ENCODE data around the gene SLC25A2. TPM values are rescaled to one million over a fixed set of nuclear protein-coding genes. Genes with fewer than 3 reads are reported as not detected.
"Not testable (repeated sequence)": the region's sequence is repeated elsewhere in the genome, so short reads cannot be mapped to it uniquely, and the experiment has no call there.

The SLC25A2 gene
- total and polyA plus RNA-seq, 2 experiments from 2014 or later = not detected

- Histone ChIP-seq H3K27ac (ENCODE audit: low read depth) (no peak overlapping the region), H2AFZ (no peak overlapping the region), H3K4me1 (ENCODE audit: insufficient read depth) (no peaks in the 10 kb centered on the region), H3K4me2 (no peak overlapping the region), H4K20me1 (replicated peaks; ENCODE audit: insufficient read depth) (no peaks in the 10 kb centered on the region), H3K27me3 (ENCODE audit: insufficient read depth) (no peaks in the 10 kb centered on the region), H3K79me2 (replicated peaks; ENCODE audit: insufficient read depth) (no peaks in the 10 kb centered on the region), H3K9me2 (ENCODE audit: insufficient read depth) (no peaks in the 10 kb centered on the region), H3K36me3 (ENCODE audit: insufficient read depth) (no peaks in the 10 kb centered on the region), H3F3A (replicated peaks; ENCODE audit: low read depth) (no peaks in the 10 kb centered on the region), H3K4me3 (no peak overlapping the region)
- H3K27me3 Mint-ChIP-seq (ENCODE audit: insufficient read depth, low read depth, poor library complexity) = peaks cover 2% of the 10 kb centered on the region
- TF ChIP-seq JUNB (IDR thresholded peaks at IDR 0.05; ENCODE audit: unreplicated experiment) (no peak), CTCF (conservative IDR thresholded peaks at IDR 0.05; ENCODE audit: low read depth in 2 of 2) (no peak), ZNF331 (CRISPR knock-in tag; IDR thresholded peaks at IDR 0.05; ENCODE audit: low read depth) (no peak)
- peaks cover 42% of the 10 kb centered on the region for H3K36me3 Mint-ChIP-seq (ENCODE audit: low read depth)
- no peak overlapping the region for H3K4me3 Mint-ChIP-seq
- no peaks in the 10 kb centered on the region; the same call in 2 of the 3 replicates for H3K4me1 Mint-ChIP-seq
- ATAC-seq = no peak
- peaks cover 80% of the 10 kb centered on the region for H3K9me3 Mint-ChIP-seq
- no peak overlapping the region for H3K27ac Mint-ChIP-seq
- DNase-seq (ENCODE audit: low spot score) = no peak
These were observed 38.9 kb upstream of the SLC25A2 start for GRCh38 chr5:141342773-141343172.

- not testable (repeated sequence) for H3K4me1 Mint-ChIP-seq; H3K27me3 Mint-ChIP-seq (ENCODE audit: insufficient read depth, low read depth, poor library complexity); H3K4me1 ChIP-seq (ENCODE audit: insufficient read depth); H3K4me2 ChIP-seq; H3K27ac ChIP-seq (ENCODE audit: low read depth); ATAC-seq; H3K27me3 ChIP-seq (ENCODE audit: insufficient read depth); H3K79me2 ChIP-seq (replicated peaks; ENCODE audit: insufficient read depth); H4K20me1 ChIP-seq (replicated peaks; ENCODE audit: insufficient read depth); H3F3A ChIP-seq (replicated peaks; ENCODE audit: low read depth); H3K9me2 ChIP-seq (ENCODE audit: insufficient read depth); H3K4me3 Mint-ChIP-seq; H3K36me3 ChIP-seq (ENCODE audit: insufficient read depth); H3K27ac Mint-ChIP-seq; DNase-seq (ENCODE audit: low spot score); H2AFZ ChIP-seq; H3K4me3 ChIP-seq
- Mint-ChIP-seq H3K36me3 (ENCODE audit: low read depth) (peaks cover 33% of the 10 kb centered on the region), H3K9me3 (peaks cover 72% of the 10 kb centered on the region)
These were observed 37.0 kb upstream of the SLC25A2 start for GRCh38 chr5:141340781-141341354.

- H3K27ac ChIP-seq (ENCODE audit: low read depth) = no peak within 1 kb of the TSS
- ATAC-seq (peak; percentile 40; the same call in 2 of the 3 replicates), DNase-seq (ENCODE audit: low spot score) (peak; percentile 81)
- H3K4me1 ChIP-seq (ENCODE audit: insufficient read depth) = no peaks in the 10 kb centered on the region
- 0 out of 2 replicates have a peak within 1 kb of the TSS, but pooled peaks have one; percentile 81 for H2AFZ ChIP-seq
- no peak within 1 kb of the TSS for H3K4me3 Mint-ChIP-seq
- no peaks in the 10 kb centered on the region; the same call in 2 of the 3 replicates for H3K4me1 Mint-ChIP-seq
- H4K20me1 ChIP-seq (replicated peaks; ENCODE audit: insufficient read depth) = no peaks in the 10 kb centered on the region
- H3K9me2 ChIP-seq (ENCODE audit: insufficient read depth) = no peaks in the 10 kb centered on the region
- H3K4me2 ChIP-seq = no peak within 1 kb of the TSS
- peaks cover 19% of the 10 kb centered on the region for H3K36me3 Mint-ChIP-seq (ENCODE audit: low read depth)
- no peaks in the 10 kb centered on the region for H3K79me2 ChIP-seq (replicated peaks; ENCODE audit: insufficient read depth)
- H3K4me3 ChIP-seq = no peak within 1 kb of the TSS
- H3F3A ChIP-seq (replicated peaks; ENCODE audit: low read depth) = no peaks in the 10 kb centered on the region
- TF ChIP-seq CTCF (conservative IDR thresholded peaks at IDR 0.05; ENCODE audit: low read depth in 2 of 2) (peak; percentile 63 to 70), ZNF331 (CRISPR knock-in tag; IDR thresholded peaks at IDR 0.05; ENCODE audit: low read depth) (no peak), ETS1 (IDR thresholded peaks at IDR 0.05) (no peak), NANOG (IDR thresholded peaks at IDR 0.05; ENCODE audit: borderline replicate concordance) (no peak), JUNB (IDR thresholded peaks at IDR 0.05; ENCODE audit: unreplicated experiment) (no peak)
- H3K27me3 ChIP-seq (ENCODE audit: insufficient read depth) = no peaks in the 10 kb centered on the region
- peaks cover 68% of the 10 kb centered on the region for H3K9me3 Mint-ChIP-seq
- no peaks in the 10 kb centered on the region for H3K36me3 ChIP-seq (ENCODE audit: insufficient read depth)
- no peaks in the 10 kb centered on the region for H3K27me3 Mint-ChIP-seq (ENCODE audit: insufficient read depth, low read depth, poor library complexity)
- H3K27ac Mint-ChIP-seq = no peak within 1 kb of the TSS
These were observed 34.9 kb upstream of the SLC25A2 start, which contains the start of gene PCDHGA2 for GRCh38 chr5:141338538-141339306. Gene PCDHGA2 (plus strand): TSS chr5:141338760.

GRCh38 chr5:141332571-141332970, 28.7 kb upstream of the SLC25A2 start:
- H2AFZ ChIP-seq; H3K4me3 Mint-ChIP-seq; H3K36me3 ChIP-seq (ENCODE audit: insufficient read depth); H3K9me2 ChIP-seq (ENCODE audit: insufficient read depth); H3K27me3 ChIP-seq (ENCODE audit: insufficient read depth); H3K27me3 Mint-ChIP-seq (ENCODE audit: insufficient read depth, low read depth, poor library complexity); H3K79me2 ChIP-seq (replicated peaks; ENCODE audit: insufficient read depth); H3F3A ChIP-seq (replicated peaks; ENCODE audit: low read depth); DNase-seq (ENCODE audit: low spot score); H3K4me3 ChIP-seq; H3K4me1 Mint-ChIP-seq; H3K4me2 ChIP-seq; H4K20me1 ChIP-seq (replicated peaks; ENCODE audit: insufficient read depth); ATAC-seq; H3K27ac Mint-ChIP-seq; H3K27ac ChIP-seq (ENCODE audit: low read depth); H3K4me1 ChIP-seq (ENCODE audit: insufficient read depth): not testable (repeated sequence)
- H3K36me3 Mint-ChIP-seq (ENCODE audit: low read depth) = peaks cover 30% of the 10 kb centered on the region
- peaks cover 70% of the 10 kb centered on the region for H3K9me3 Mint-ChIP-seq
